SJSA1 (cell line): ENCODE results near the gene RNGTT. TPM values are rescaled to one million over a fixed set of nuclear protein-coding genes. Genes with fewer than 3 reads are reported as not detected.

ENCODE experiments used
- DNase-seq, 2 experiments: peaks; one replicate each; pipeline ENCODE4 v3.0.0-alpha.2; 2015 to 2020; ENCODE audit warnings: low spot score in 2 of 2, low read depth in 1 of 2
- H3K27ac ChIP-seq: fragments of 250-450 bp; sonication (Bioruptor Pico); 2 replicates; pipeline ENCODE4 v1.5.1; 2020; ENCODE audit warnings: mild to moderate bottlenecking, moderate library complexity
- H3K27me3 ChIP-seq: fragments of 250-450 bp; sonication (Bioruptor Pico); replicated peaks from 2 replicates; pipeline ENCODE4 v1.5.1; 2020; ENCODE audit warnings: mild to moderate bottlenecking, moderate library complexity
- H3K36me3 ChIP-seq: fragments of 250-450 bp; sonication (Bioruptor Pico); 2 replicates; pipeline ENCODE4 v1.5.1; 2020; ENCODE audit warnings: mild to moderate bottlenecking
- H3K4me1 ChIP-seq: fragments of 250-450 bp; sonication (Bioruptor Pico); replicated peaks from 2 replicates; pipeline ENCODE4 v1.6.1; 2021; ENCODE audit warnings: mild to moderate bottlenecking
- H3K4me3 ChIP-seq: fragments of 250-450 bp; sonication (Bioruptor Pico); 2 replicates; pipeline ENCODE4 v1.5.1; 2020; ENCODE audit warnings: mild to moderate bottlenecking
- H3K9me3 ChIP-seq: fragments of 250-450 bp; sonication (Bioruptor Pico); replicated peaks from 2 replicates; pipeline ENCODE4 v1.5.1; 2020; ENCODE audit warnings: mild to moderate bottlenecking
- total RNA-seq: library from RNA; depleted of rRNA; stranded (reverse); fragments of >200 nt; shearing (Covaris generic); gene quantifications from 2 replicates; pipeline ENCODE4 v1.2.3, GENCODE V29; 2014; rRNA removed

RNGTT gene
- total RNA-seq, 1 experiment from 2014 or later: 40.6 TPM

GRCh38 chr6:88567696-88568095, 395.7 kb downstream of the RNGTT start:
- Histone ChIP-seq H3K27ac (no peak overlapping the region), H3K36me3 (no peaks in the 10 kb centered on the region), H3K27me3 (no peaks in the 10 kb centered on the region), H3K9me3 (no peaks in the 10 kb centered on the region), H3K4me1 (no peaks in the 10 kb centered on the region), H3K4me3 (no peak overlapping the region)
- DNase-seq: no peak

- DNase-seq: no peak
- H3K27ac ChIP-seq: no peak overlapping the region
- H3K36me3 ChIP-seq: no peaks in the 10 kb centered on the region
- H3K9me3 ChIP-seq: no peaks in the 10 kb centered on the region
- no peaks in the 10 kb centered on the region for H3K4me1 ChIP-seq
- no peaks in the 10 kb centered on the region for H3K27me3 ChIP-seq
- no peak overlapping the region for H3K4me3 ChIP-seq
Observed at GRCh38 chr6:88566746-88567534, 396.5 kb downstream of the RNGTT start.

- no peak overlapping the region for H3K27ac ChIP-seq
- no peak for DNase-seq
- no peaks in the 10 kb centered on the region for H3K4me1 ChIP-seq
- H3K36me3 ChIP-seq: no peaks in the 10 kb centered on the region
- H3K9me3 ChIP-seq: no peaks in the 10 kb centered on the region
- H3K27me3 ChIP-seq: no peaks in the 10 kb centered on the region
- no peak overlapping the region for H3K4me3 ChIP-seq
Observed at GRCh38 chr6:88565836-88566235, 397.6 kb downstream of the RNGTT start.

- Histone ChIP-seq H3K27ac (no peak overlapping the region), H3K36me3 (no peaks in the 10 kb centered on the region), H3K4me3 (no peak overlapping the region), H3K4me1 (no peaks in the 10 kb centered on the region), H3K9me3 (no peaks in the 10 kb centered on the region), H3K27me3 (no peaks in the 10 kb centered on the region)
- no peak for DNase-seq
Observed at GRCh38 chr6:88565409-88565811, 398.0 kb downstream of the RNGTT start.

- Histone ChIP-seq H3K27ac (no peak overlapping the region), H3K4me3 (no peak overlapping the region)
Observed at GRCh38 chr6:88563277-88563625, 400.2 kb downstream of the RNGTT start.

GRCh38 chr6:88562353-88563276, 400.8 kb downstream of the RNGTT start:
- no peak for DNase-seq
- Histone ChIP-seq H3K4me3 (no peak overlapping the region), H3K27ac (no peak overlapping the region), H3K27me3 (no peaks in the 10 kb centered on the region), H3K4me1 (no peaks in the 10 kb centered on the region), H3K36me3 (no peaks in the 10 kb centered on the region), H3K9me3 (no peaks in the 10 kb centered on the region)

More at GRCh38 chr6:88563277-88563625, 400.2 kb downstream of the RNGTT start:
- no peaks in the 10 kb centered on the region for H3K36me3 ChIP-seq
- DNase-seq: no peak
- H3K4me1 ChIP-seq: no peaks in the 10 kb centered on the region
- H3K27me3 ChIP-seq: no peaks in the 10 kb centered on the region
- no peaks in the 10 kb centered on the region for H3K9me3 ChIP-seq

- DNase-seq: no peak
Observed at GRCh38 chr6:88561954-88562315, 401.5 kb downstream of the RNGTT start.

GRCh38 chr6:88561034-88561953, 402.1 kb downstream of the RNGTT start:
- DNase-seq: no peak
- Histone ChIP-seq H3K36me3 (no peaks in the 10 kb centered on the region), H3K4me1 (no peaks in the 10 kb centered on the region), H3K27ac (no peak overlapping the region), H3K9me3 (no peaks in the 10 kb centered on the region), H3K27me3 (no peaks in the 10 kb centered on the region), H3K4me3 (no peak overlapping the region)

More at GRCh38 chr6:88561954-88562315, 401.5 kb downstream of the RNGTT start:
- no peaks in the 10 kb centered on the region for H3K4me1 ChIP-seq
- no peaks in the 10 kb centered on the region for H3K36me3 ChIP-seq
- H3K4me3 ChIP-seq: no peak overlapping the region
- no peaks in the 10 kb centered on the region for H3K9me3 ChIP-seq
- no peak overlapping the region for H3K27ac ChIP-seq
- no peaks in the 10 kb centered on the region for H3K27me3 ChIP-seq

Other genes with a start within 250 kb of the RNGTT start
- gene PNRC1, start 117.1 kb upstream of the RNGTT start, total RNA-seq: 21.6 and 22.4 TPM in 2 replicates
- 0.72 and 2.8 TPM in 2 replicates for gene SRSF12, start 154.5 kb upstream of the RNGTT start, total RNA-seq
- gene PM20D2, start 182.4 kb upstream of the RNGTT start, total RNA-seq: 46.1 and 52.7 TPM in 2 replicates